GM21526 (cell line): ENCODE results near the gene ZNF646.
"Not testable (repeated sequence)": the region's sequence is repeated elsewhere in the genome, so short reads cannot be mapped to it uniquely, and the experiment has no call there.

Source experiments
- ATAC-seq: cut with Tn5 transposase; IDR thresholded peaks from one replicate; pipeline ENCODE4 v1.9.1; 2021; ENCODE audit warnings: moderate library complexity; ENCODE audit not compliant: unreplicated experiment, low FRiP score

ZNF646 gene

DNA sequence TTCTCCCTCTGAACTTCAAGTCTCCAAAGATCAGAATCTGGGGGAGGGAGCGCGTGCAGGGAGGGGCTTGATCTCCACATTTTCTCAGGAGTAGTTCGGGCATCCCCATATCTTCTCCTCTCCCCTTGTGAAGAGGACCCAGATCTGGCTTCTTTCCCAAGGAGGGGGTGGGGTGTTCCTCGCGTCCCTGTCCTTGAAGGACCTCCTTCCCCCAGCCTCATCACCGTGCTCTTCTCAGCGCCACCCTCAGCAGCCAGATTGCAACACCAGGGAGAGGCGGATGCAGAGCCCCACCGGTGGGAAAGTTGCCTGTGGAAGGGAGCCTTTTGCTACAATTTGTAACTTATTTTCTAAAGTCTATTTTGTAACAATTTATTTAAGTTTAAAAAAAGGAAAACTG, 8.9 kb downstream of the ZNF646 start:
- no peak for ATAC-seq

DNA sequence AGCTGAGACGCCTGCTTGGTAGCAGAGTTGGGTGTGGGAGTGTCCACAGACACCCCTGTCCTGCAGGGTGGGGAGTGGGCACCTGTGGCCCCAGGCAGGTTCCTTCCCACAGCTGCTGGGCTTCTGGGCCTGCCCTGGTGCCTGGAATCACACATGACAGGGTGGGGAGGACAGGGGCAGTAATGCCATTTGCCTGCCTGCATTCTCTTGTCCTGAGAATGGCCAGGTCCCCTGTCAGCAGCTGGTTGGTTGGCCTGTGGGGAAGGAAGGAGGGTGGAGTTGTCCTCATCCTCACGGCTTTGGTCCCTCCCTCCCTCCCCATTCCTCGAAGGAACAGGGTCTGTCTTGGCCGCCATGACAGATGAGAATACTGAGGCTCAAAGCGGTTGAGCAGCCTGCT, 9.3 kb downstream of the ZNF646 start:
- ATAC-seq, result no peak

DNA sequence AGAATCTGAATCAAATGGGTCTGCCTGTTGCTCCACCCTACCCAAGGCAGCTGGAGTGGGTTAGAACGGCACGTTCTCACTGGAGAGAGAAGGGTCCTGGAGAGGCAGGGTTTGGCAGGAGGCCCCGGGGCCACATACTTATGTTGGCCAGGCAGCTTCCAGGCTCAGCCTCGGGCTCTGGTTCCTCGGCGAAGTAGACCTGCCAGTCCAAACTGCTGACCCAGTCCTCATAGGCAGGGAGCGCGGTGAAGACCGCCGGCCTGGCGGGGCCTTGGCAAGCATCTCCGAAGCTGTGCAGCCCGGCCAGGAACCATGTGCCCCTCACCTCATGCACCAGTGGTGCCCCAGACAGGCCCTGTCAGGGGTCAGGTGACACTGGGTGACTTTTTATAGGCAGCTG, 9.8 kb downstream of the ZNF646 start:
- ATAC-seq, result no peak

DNA sequence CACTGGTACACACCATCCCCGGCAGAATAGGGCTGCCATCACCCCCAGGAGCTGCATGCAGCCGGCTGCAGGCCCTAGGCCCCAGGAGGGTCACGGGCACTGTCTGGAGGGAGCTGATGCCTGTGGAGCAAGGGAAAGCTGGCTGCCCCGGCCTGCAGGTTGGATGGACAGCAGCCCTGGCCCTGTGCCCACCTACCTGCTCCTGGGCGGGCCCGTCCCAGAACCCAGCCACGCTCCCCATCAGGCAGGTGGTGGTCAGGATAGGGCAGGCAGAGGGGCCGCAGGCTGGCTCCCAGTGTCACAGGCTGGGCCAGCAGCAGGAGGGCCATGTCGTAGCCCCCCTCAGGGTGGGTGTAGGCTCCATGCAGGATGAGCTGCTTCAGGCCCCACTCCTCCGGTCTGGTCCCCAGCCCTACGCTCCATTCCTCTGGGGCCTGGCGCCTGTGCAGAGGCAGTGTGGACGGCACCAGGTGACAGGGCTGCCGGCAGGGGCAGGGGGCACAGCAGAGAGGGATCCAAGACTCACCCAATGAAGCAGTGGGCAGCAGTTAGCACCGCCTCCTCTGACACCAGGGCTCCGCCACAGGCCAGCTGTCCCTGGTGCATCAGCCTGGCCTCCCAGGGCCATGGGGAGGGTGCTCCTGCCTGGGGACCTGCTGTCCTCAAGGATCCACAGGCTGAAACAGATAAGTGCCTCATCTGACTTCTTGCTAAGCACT, 10.5 kb downstream of the ZNF646 start:
- ATAC-seq, result no peak

DNA sequence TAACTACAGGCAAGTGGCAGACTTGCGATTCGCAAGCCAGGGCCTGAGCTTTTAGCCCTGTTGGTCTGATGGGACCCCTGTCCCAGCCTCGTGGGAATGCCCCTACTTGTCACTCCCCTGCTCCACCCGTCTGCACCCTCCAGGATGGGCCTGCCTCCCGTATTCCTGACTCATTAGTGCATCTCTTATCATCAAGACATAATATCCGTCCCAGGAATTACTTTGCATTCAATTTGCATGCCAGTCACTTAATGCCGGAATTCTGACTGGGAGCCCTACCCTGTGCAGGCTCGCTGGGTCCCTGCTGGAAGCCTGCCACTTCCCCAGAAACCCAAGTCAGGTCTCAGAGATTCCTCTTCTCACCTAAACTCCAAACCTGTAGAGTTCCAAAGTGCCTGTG, 11.2 kb downstream of the ZNF646 start:
- ATAC-seq, result no peak

DNA sequence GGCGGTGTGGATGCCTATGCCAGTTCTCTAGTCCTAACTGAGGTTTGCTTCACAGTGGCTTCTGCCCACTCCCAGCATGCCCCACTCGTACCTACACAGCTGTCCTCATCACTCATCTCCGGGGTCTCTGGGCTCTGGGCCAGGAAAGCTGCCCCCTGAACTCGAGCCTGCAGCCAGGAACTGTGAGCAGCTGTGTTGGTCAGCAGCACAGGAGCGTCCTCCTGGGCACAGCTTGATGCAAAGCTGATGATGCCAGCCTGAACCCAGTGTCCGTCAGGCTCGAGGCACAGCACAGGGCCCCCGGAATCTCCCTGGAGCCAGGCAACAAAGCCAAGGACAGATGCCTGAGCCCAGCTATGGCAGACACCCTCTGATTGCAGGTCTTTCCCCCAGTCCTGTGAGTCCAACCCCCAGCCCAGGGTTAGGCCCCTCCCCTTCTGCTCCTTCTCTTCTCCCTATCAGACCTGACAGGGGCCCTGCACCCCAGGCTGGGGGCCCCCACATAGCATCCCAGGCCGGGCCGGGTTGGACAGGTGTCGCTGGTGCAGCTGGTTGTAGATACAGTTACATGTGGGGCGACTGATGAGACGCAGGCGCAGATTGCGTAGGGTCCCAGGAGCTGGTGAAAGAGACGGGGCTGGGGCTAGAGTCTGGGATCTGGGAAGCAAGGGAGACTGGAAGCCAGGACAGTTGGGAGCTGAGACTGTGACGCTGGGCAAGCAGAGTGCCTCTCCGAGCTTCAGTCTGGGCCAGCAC, 11.8 kb downstream of the ZNF646 start:
- ATAC-seq, result no peak

DNA sequence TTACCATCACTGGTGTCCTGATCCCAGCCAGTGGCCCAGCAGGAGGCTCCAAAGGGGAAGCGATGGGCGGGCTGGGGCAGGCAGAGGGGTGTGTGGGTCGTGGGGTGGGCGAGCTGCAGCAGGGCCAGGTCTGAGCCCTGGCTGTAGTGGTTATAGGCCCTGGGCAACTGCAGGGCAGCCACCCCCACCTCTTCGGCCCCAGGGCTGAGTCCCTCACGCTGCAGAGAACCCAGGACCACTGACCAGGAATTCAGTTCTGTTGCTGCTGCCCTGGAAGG, 12.3 kb downstream of the ZNF646 start:
- no peak for ATAC-seq

DNA sequence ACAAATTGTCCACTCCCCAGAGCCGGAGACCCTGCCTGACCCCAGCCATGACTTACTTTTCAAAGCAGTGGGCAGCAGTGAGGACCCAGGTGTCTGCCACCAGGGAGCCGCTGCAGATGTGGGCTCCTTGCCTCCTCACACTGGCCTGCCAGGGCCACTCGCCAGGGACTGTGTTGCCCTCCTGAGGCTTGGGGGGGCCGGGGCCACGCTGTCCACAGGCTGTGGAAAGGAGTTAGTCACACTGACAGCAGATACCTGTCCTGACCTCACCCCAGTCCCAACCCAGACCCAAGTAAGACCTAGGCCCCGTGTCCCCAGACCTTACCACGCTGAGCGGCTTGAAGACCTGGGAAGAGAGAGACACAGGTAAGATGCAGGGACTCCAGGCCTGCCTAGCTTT, 13.3 kb downstream of the ZNF646 start:
- ATAC-seq, result no peak

DNA sequence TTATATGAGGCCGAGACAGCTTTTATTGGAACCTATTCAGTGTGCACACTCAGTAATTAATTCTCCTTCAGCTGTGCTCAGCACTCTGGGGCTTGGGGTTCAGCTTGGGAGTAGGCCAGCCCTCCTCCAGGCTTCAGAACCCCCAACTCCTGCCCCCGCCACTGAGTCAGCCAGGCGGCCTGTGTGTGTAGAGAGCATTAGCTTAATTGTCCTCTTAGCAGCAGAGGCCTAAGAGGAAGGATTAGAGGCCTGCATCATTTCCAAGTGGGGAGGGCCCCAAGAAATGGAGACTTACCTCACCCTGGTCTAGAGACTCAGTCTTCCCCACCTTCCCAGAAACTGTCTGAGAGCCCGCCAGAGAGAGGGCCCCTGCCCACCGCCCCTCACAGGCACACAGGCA, 13.7 kb downstream of the ZNF646 start:
- ATAC-seq, result no peak

DNA sequence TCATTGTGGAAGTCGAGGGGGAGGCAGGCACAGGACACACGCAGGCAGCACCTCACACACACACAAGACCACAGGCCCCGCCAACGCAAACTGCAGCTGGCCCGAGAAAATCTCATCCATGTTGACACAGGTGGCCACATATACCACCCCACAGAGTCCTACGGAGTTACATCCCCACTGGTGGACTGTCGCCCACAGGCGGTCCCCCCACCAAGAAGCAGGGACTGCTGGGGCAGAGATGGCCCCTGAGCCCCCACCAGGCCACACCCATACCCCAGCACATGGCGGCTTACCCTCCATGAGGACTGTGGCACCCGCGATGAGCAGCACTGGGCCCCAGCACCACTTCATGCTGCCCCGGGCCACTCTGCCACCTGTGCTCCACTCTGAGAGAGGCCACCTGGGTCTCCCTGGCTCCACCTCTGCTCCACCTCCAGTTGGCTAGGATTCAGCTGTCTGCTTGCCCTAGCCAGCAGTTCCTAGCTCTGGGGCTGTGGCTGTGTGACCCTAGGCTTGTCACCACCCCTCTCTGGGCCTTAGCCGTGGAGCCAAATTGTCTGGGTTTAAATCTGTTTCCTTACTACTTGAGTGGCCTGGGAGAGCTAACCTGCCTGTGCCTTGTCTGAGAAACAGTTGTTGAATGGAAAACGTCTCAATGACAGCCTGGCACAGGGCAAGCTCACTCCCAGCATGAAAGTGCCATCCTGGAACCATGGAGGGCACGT, 14.4 kb downstream of the ZNF646 start, which contains the start of gene PRSS53:
Gene PRSS53 (minus strand): TSS at position 485 of the 725 bp plus-strand sequence. CDS start 134 bp downstream, at position 351.
- no peak for ATAC-seq

DNA sequence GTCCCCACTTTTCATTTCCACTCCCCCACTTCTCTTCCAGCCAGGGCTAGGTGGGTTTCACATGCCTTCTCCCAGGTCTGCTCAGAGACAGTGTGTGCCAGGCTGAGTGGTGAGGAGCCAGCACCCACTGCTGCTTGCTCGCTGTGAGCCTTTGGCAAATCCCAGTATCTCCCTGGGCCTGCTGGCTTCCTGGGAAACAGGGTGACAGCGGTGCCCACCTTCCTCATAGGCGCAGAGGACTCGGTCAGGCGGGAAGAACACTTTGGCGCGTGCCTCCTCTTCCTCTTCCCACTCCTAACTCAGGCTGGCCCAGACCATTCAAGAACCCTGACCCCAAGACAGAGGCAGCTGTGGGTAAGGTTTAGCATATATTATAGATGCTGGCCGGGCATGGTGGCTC, 15.0 kb downstream of the ZNF646 start:
- no peak for ATAC-seq

DNA sequence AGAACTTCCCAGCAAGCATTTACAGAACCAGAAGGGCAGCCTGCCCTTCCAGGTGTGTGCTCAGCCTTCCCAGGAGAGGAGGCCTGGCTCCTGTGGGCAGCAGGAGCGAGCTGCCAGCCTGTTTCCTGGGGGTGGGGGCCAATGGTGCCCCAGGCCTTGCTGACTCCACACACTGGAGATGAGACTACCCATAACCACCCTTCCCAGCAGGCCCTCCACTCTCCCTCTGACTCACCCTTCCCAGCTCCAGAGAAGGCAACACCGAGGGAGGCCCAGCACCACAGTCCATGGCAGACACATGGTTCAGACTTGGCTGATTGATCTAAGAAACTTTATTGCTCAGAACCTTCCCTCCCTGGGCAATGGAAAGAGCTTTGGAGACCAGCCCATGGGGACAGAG, 16.3 kb downstream of the ZNF646 start:
- ATAC-seq, result no peak

DNA sequence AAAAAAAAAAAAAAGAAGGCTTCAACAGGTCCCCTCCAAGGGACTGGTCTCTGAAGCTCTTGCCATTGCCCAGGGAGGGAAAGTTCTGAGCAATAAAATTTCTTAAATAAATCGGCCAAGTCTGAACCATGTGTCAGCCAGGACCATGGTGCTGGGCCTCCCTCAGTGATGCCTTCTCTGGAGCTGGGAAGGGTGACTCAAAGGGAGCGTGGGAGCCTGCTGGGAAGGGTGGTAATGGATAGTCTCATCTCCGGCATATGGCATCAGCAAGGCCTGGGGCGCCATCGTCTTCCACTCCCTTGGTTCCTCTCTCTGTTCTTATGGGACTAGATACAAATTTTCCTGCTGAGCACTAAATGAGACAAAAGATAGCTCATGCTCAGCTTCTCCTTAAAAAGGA, 18.1 kb downstream of the ZNF646 start:
- no peak for ATAC-seq

DNA sequence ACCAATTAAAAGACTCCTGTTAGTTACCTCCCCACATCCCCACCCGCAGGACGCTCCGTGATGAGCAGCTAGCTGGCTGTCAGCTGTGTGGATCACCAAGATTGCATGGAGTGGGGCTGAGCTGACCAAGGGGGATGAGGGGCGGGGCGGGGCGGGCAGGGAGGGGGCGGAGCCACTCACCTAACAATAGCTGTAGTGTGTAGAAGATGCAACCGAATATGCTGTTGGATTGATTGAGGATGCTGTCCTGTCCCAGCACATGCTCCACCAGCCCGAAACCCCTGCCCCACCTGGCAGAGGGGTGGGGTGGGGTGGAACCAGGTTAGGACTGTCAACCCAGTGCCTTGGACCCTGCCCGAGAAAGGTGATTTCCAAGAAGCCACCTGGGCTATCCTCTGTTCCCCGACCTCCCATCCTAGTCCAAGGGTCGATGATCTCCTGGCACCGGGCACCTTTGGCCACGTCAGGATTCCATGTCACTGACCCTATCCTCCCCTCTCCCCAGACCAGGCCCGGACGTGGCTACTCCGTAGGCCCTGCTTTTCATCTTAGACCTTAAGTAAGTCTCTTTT, 19.0 kb downstream of the ZNF646 start:
- no peak for ATAC-seq

DNA sequence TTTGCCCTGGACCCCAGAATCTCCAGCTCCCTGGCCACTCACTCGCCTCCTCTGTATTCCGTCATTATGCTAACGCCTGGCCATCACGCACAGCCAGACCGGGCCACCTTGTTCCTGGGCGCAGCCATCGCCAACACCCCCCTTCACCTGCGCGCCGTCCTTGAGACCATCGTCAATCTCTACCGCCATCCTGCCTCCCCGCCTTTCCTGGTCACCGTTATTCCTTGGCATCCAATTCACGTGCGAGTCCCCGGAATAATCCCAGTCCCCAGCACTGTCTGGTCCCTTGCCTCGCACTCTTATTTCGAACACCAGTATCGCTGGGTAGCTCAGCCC, 19.8 kb downstream of the ZNF646 start:
- ATAC-seq, result peak; percentile 12

DNA sequence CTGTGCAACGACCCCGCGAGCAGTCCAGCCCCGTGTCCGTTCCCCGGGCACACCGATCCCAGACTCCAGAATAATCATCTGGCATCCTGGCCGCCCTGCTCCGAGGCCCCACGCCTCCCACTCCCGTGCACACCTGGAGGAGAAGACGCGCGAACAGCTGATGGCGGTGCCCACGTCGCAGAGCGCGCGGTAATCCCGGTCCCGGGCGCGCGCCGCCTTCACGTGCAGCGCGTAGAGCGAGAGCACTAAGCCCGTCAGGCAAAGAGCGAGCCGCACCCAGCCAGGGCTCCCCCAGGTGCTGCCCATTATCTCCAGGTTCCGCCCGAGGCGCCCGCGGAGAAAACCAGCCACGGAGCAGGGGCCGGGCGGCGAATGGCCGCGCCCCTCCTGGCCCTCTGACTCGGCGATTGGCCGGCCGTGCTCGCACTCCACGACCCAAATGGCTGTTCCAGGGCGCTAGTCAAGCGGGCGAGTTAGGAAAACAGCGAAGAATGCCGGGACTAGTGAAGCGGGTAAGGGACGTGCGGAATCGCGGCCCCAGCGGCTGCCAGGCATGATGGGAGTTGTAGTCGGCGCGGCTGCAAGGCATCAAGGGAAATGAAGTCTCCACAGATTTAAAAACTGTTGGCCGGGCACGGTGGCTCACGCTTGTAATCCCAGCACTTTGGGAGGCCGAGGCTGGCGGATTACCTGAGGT, 20.4 kb downstream of the ZNF646 start, which contains the start of gene VKORC1:
Gene VKORC1 (minus strand): TSS at position 374 of the 697 bp plus-strand sequence. CDS start 68 bp downstream, at position 306.
- peak; percentile 65 for ATAC-seq

DNA sequence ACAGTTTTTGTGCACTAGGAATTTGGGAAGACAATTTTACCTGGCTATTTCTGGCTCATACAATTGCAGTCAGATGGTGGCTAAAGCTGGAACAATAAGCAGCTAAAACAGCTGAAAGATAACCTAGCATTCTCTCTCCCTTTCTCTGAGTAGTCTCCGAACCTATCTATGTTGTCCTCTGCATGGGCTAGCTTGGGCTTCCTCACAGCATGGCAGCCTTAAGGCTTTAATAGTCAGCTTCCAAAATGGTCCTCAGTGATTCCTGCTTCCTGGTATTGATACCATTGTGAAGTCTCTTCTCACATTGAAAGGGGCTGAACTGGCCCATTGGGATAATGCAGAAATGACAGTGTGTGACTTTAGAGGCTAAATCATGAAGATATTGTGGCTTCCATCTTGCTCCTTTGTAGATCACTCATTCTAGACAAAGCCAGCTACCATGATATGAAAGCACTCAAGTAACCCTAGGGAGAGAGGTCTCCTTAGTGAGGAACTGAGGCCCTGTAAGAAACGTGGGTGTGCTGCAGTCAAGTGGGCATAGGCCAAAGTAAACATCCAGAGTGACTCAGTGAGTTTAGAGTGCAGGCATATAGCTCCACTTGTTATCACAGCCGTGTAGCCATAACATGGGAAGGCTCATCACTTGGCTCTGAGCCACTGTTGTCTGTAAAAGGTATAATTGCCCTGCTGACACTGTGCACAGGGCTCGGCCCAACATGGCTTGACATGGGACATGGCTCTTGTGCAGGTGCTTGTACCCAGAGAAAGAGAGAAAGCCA, 25.8 kb downstream of the ZNF646 start:
- no peak for ATAC-seq

DNA sequence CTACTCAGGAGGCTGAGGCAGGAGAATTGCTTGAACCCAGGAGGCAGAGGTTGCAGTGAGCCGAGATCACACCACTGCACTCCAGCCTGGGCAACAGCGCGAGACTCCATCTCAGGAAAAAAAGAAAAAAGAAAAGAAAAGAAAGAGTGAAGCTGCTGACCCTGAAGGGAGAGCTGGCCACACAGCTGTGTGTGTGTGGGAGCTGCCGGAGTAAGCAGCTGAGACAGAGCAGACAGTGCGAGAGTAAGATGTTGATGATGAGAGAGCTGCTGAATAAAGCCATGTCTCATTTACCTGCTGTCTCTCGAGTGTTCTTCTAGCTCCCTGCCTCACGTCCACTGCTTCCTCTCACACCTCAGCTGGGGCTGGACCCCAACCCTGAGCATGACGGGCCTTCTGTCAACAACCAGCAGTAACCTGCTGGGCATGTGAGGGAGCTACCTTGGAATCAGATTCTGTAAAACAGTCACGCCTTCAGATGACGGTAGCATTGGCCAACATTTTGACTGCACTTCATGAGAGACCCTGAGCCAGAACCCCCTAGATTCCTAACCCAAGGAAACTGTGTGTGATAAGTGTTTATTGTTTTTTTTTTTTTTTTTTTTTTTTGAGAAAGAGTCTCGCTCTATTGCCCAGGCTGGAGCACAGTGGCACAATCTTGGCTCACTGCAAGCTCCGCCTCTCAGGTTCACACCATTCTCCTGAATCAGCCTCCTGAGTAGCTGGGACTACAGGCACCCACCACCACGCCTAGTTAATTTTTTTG, 26.8 kb downstream of the ZNF646 start:
- ATAC-seq, result not testable (repeated sequence)

DNA sequence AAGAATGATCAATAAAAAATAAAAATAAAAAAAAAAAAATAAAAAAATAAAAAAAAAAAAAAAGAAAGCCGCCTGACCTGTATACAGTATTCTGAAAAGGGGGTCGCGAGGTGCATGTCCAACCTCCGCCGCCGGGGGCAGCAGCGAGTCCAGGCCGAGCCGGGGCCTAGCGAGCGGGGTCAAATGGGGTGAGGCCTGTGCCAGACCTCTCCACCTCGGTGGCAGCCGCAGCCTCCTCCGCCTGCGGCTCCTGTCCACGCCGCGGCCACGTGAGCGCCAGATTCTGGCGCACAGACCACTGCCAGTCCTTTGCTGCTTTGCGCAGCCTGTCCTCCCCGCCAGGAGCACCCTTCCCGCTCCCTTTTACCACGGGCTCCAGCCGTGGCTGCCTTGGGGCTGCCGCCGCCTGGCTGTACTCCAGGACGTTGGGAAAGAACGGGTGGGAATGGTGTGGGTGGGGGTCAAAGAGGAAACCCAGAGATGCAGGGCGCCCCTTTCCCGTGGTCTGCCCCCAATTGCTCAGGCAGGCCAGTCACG, 31.5 kb downstream of the ZNF646 start:
- ATAC-seq, result no peak
